ENCODE measurements around the gene OGN. TPM values are rescaled to one million over a fixed set of nuclear protein-coding genes. Genes with fewer than 3 reads are reported as not detected.

Gene OGN
- total RNA-seq, 2 experiments from 2014 or later: not detected

- H3K4me1 Mint-ChIP-seq (ENCODE audit: low read depth): no peaks in the 10 kb centered on the region
- no peak overlapping the region for H3K27ac Mint-ChIP-seq
- no peak for DNase-seq
- peaks cover 22% of the 10 kb centered on the region for H3K9me3 Mint-ChIP-seq
- no peaks in the 10 kb centered on the region for H3K27me3 Mint-ChIP-seq (ENCODE audit: low read depth)
- H3K36me3 Mint-ChIP-seq (ENCODE audit: low read depth): peaks cover 27% of the 10 kb centered on the region
- CTCF ChIA-PET: interaction anchor here (0.7 kb wide), 1 partner anchor 456 kb away, joined by 3 read pairs; no protein-coding TSS in a partner anchor
- no peak overlapping the region for H3K4me3 Mint-ChIP-seq
- intact Hi-C loops (cut with micrococcal nuclease): no loop called here
These were observed 44.9 kb downstream of the OGN start for GRCh38 chr9:92359394-92359995.

- H3K27me3 Mint-ChIP-seq (ENCODE audit: low read depth): no peaks in the 10 kb centered on the region
- DNase-seq: no peak
- H3K4me1 Mint-ChIP-seq (ENCODE audit: low read depth): peaks cover 5% of the 10 kb centered on the region
- peaks cover 37% of the 10 kb centered on the region for H3K36me3 Mint-ChIP-seq (ENCODE audit: low read depth)
- no peak overlapping the region for H3K27ac Mint-ChIP-seq
- H3K4me3 Mint-ChIP-seq: no peak overlapping the region
- peaks cover 19% of the 10 kb centered on the region for H3K9me3 Mint-ChIP-seq
- CTCF ChIA-PET: no interaction called here
- intact Hi-C loops (cut with micrococcal nuclease): no loop called here
These were observed 51.3 kb downstream of the OGN start for GRCh38 chr9:92353051-92353450.

GRCh38 chr9:92350740-92351133 is 53.6 kb downstream of the OGN start:
- H3K9me3 Mint-ChIP-seq: peaks cover 6% of the 10 kb centered on the region
- no peak overlapping the region for H3K4me3 Mint-ChIP-seq
- no peak overlapping the region for H3K27ac Mint-ChIP-seq
- peaks cover 27% of the 10 kb centered on the region for H3K36me3 Mint-ChIP-seq (ENCODE audit: low read depth)
- CTCF ChIA-PET: interaction anchor here (0.7 kb wide), 1 partner anchor 1010 kb away, joined by 3 read pairs; no protein-coding TSS in a partner anchor
- DNase-seq: no peak
- H3K4me1 Mint-ChIP-seq (ENCODE audit: low read depth): peaks cover 5% of the 10 kb centered on the region
- intact Hi-C loops (cut with micrococcal nuclease): no loop called here
- H3K27me3 Mint-ChIP-seq (ENCODE audit: low read depth): no peaks in the 10 kb centered on the region

- no peak for DNase-seq
- Mint-ChIP-seq H3K4me3 (no peak overlapping the region), H3K27me3 (ENCODE audit: low read depth) (no peaks in the 10 kb centered on the region), H3K36me3 (ENCODE audit: low read depth) (peaks cover 24% of the 10 kb centered on the region), H3K9me3 (peaks cover 6% of the 10 kb centered on the region), H3K27ac (no peak overlapping the region), H3K4me1 (ENCODE audit: low read depth) (peaks cover 5% of the 10 kb centered on the region)
- intact Hi-C loops (cut with micrococcal nuclease): no loop called here
- CTCF ChIA-PET: interaction anchor here (0.7 kb wide), 1 partner anchor 1009 kb away, joined by 3 read pairs; no protein-coding TSS in a partner anchor
These were observed 54.3 kb downstream of the OGN start for GRCh38 chr9:92349771-92350739.

- peaks cover 18% of the 10 kb centered on the region for H3K36me3 Mint-ChIP-seq (ENCODE audit: low read depth)
These were observed 58.8 kb downstream of the OGN start for GRCh38 chr9:92345582-92345981.

DNA sequence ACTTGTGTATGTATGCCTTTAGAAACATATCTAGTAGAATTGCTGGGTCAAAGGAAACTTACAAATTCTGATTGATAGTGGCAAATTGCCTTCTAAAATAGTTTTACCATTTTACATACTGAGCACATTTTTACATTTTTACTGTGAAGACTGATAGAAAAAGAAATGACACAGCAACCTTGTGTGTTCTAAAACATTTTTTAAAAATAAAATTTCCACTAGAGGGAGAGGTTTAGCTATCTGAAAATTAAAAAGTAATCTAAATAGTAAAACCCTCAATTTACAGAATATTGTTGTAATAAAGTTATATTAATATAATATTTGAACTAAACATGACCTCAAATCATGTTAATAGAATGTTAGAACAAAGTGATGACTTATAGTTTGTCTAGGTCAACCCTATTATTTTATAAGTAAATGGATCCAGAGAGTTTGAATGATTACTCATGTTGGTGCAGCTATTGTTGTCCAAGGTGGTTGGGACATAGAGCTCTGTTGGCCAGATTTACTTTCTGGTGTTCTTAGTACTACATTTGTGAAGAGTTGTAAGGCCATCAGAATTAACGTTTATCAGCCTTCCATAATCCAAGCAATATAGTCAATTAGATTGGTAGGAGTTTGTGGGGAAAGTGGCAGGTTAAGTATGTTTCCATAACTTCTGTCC is 61.4 kb downstream of the OGN start:
- CTCF ChIA-PET: no interaction called here

More at GRCh38 chr9:92345582-92345981, 58.8 kb downstream of the OGN start:
- CTCF ChIA-PET: no interaction called here
- no peak for DNase-seq
- peaks cover under 1% of the 10 kb centered on the region for H3K4me1 Mint-ChIP-seq (ENCODE audit: low read depth)
- H3K27me3 Mint-ChIP-seq (ENCODE audit: low read depth): no peaks in the 10 kb centered on the region
- no peak overlapping the region for H3K4me3 Mint-ChIP-seq
- no peak overlapping the region for H3K27ac Mint-ChIP-seq
- intact Hi-C loops (cut with micrococcal nuclease): no loop called here
- H3K9me3 Mint-ChIP-seq: peaks cover 5% of the 10 kb centered on the region

GRCh38 chr9:92341578-92341977 is 62.8 kb downstream of the OGN start:
- H3K36me3 Mint-ChIP-seq (ENCODE audit: low read depth): peaks cover 28% of the 10 kb centered on the region
- CTCF ChIA-PET: no interaction called here
- H3K27ac Mint-ChIP-seq: no peak overlapping the region
- DNase-seq: no peak
- H3K9me3 Mint-ChIP-seq: peaks cover 6% of the 10 kb centered on the region
- no peak overlapping the region for H3K4me3 Mint-ChIP-seq
- intact Hi-C loops (cut with micrococcal nuclease): no loop called here
- H3K4me1 Mint-ChIP-seq (ENCODE audit: low read depth): no peaks in the 10 kb centered on the region
- no peaks in the 10 kb centered on the region for H3K27me3 Mint-ChIP-seq (ENCODE audit: low read depth)

More for the DNA sequence above, 61.4 kb downstream of the OGN start:
- Mint-ChIP-seq H3K27me3 (ENCODE audit: low read depth) (no peaks in the 10 kb centered on the region), H3K4me3 (no peak overlapping the region), H3K4me1 (ENCODE audit: low read depth) (no peaks in the 10 kb centered on the region), H3K36me3 (ENCODE audit: low read depth) (peaks cover 28% of the 10 kb centered on the region), H3K9me3 (peaks cover 6% of the 10 kb centered on the region), H3K27ac (no peak overlapping the region)
- intact Hi-C loops (cut with micrococcal nuclease): no loop called here
- no peak for DNase-seq

- H3K9me3 Mint-ChIP-seq: no peaks in the 10 kb centered on the region
- intact Hi-C loops (cut with micrococcal nuclease): no loop called here
- H3K36me3 Mint-ChIP-seq (ENCODE audit: low read depth): peaks cover 26% of the 10 kb centered on the region
- no peak for DNase-seq
- CTCF ChIA-PET: interaction anchor here (0.6 to 0.7 kb wide), 2 partner anchors 128 to 327 kb away, joined by 3 to 5 read pairs; no protein-coding TSS in a partner anchor
- no peak overlapping the region for H3K27ac Mint-ChIP-seq
- H3K27me3 Mint-ChIP-seq (ENCODE audit: low read depth): no peaks in the 10 kb centered on the region
- peaks cover 6% of the 10 kb centered on the region for H3K4me1 Mint-ChIP-seq (ENCODE audit: low read depth)
- H3K4me3 Mint-ChIP-seq: no peak overlapping the region
These were observed 71.1 kb downstream of the OGN start for GRCh38 chr9:92333282-92333634.

Other genes starting within 250 kb of the OGN start
- 100 to 1,000 TPM; 271 to 272 TPM for gene IARS1, start 110.9 kb downstream of the OGN start, total RNA-seq
- gene NOL8, start 79.2 kb downstream of the OGN start, total RNA-seq: 10 to 100 TPM; 41.0 to 46.2 TPM
- 10 to 100 TPM; 24.9 to 26.5 TPM for gene CENPP, start 78.6 kb downstream of the OGN start, total RNA-seq
- not detected for gene OMD, start 19.9 kb upstream of the OGN start, total RNA-seq
- not detected for gene ASPN, start 77.9 kb upstream of the OGN start, total RNA-seq
- not detected for gene ECM2, start 131.4 kb upstream of the OGN start, total RNA-seq

Measured in activated naive CD4-positive, alpha-beta T cell treated with anti-CD3 and anti-CD28 coated beads for 36 hours (primary cell).